SKM-1 treated with dmso at 0.1 percent for 144 hours (cell line): ENCODE measurements around the gene FSTL5.
"Not testable (repeated sequence)": the region's sequence is repeated elsewhere in the genome, so short reads cannot be mapped to it uniquely, and the experiment has no call there.

Experiments
- DNase-seq: peaks from one replicate; lab custom pipeline; 2025; ENCODE audit not compliant: unreplicated experiment; lab: John Stamatoyannopoulos, UW

The FSTL5 gene

DNA sequence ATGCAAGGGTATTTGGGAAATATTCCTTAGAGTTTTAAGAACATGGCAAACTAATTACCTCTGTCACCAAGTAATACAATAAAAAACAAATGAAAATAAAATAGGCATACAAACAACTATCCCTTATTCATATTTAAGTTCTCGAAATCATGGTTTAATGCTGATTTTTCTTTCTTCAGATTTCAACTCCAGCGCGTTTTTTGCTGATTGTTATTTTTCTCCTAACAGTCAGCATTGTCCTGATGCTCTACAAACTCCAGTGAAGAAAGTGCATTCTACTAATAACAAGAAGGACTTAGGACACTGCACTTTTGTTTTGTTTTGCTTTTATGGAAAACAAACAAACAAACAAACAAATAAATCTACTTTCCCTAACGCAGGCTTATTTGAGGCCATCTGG, 282.4 kb downstream of the FSTL5 start:
- DNase-seq, result no peak

- no peak for DNase-seq
Measured at GRCh38 chr4:161869511-161869910, 294.3 kb downstream of the FSTL5 start.

- DNase-seq, result no peak
Measured at GRCh38 chr4:161856711-161857326, 307.0 kb downstream of the FSTL5 start.

DNA sequence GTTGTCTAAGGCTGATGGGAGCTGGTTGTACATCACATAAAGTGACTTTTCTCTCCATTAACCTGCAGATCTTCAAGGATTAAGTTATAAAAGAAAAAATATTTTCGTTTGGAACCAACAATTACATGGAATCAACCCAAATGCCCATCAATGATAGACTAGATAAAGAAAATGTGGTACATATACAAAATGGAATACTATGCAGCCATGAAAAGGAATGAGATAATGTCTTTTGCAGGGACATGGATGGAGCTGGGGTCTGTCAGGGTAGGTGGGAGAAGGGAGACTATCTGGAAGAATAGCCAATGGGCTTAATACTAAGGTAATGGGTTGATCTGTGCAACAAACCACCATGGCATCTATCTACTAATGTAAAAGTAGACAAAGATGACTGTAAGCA, 313.2 kb downstream of the FSTL5 start:
- DNase-seq, result no peak

DNA sequence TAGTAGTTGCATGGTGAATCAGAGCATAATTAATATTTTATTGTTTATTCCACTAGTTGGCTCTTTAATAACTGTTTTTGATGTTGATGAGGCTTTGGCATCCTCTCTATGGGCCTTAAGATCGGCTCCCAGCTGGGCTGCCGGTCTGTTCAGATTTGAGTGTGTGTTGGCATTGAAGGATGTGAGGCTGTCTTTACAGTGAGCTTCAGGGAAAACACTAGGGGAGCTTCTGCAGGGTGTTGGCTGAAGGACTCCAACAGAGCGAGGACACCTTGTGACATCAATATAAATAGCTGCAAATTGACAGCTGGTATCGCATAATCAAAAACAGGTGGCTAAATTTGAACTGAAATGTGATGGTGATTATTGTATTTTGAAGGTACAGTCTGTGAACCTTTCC, 322.0 kb downstream of the FSTL5 start:
- no peak for DNase-seq

- DNase-seq, result no peak
Measured at GRCh38 chr4:161829591-161829990, 334.2 kb downstream of the FSTL5 start.

DNA sequence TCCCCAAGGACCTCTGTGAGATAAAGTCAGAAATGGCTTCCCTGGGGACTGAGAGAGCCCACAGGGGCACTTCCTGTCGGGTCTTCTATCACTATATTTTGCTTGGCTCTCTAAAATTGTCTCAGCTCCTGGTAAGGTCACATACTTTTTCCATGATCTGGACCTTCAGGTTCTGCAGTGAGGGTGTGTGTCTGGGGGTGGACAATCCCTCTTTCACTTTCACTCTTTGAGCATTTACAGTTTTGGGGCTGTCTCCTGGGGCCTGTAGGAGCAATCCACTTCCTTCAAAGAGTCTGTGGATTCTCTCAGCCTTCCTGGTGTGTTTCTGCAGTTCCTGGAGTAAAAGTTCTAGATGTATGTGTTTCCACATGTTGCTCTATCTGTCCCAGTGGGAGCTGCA, 335.7 kb downstream of the FSTL5 start:
- no peak for DNase-seq

DNA sequence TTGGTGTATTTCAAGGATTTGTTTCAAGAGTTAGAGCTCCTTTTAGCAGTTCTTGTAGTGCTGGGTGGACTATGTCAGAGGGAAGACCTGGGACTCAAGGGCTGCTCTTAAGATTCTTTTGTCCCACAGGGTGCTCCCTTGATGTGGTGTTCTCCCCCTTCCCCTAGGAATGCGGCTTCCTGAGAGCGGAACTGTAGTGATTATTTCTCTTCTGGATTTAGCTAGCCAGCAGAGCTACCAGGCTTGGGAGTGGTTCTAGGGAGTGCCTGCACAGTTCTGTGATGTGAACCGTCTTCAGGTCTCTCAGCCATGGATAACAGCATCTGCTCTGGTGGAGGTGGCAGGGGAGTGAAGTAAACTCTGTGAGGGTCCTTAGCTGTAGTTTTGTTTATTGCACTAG, 336.8 kb downstream of the FSTL5 start:
- DNase-seq, result no peak

DNA sequence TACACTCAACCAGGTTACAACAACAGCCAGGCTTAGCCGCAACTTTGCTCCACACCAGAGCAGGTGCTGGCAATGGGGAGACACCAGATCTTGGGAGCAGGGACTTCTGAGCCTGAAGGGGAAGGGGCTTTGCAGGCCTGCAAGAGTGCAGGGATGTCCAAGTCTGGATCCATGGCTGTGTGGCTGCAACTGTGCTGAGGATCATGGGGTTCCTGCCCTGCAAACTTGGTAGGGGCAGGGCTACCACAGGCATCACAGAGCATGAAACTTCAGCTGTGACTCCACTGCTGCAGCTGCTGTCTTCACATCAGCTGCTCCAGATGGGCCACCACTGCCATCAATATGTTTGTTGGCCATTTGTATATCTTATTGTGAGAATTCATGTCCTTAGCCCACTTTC, 340.4 kb downstream of the FSTL5 start:
- DNase-seq, result no peak

DNA sequence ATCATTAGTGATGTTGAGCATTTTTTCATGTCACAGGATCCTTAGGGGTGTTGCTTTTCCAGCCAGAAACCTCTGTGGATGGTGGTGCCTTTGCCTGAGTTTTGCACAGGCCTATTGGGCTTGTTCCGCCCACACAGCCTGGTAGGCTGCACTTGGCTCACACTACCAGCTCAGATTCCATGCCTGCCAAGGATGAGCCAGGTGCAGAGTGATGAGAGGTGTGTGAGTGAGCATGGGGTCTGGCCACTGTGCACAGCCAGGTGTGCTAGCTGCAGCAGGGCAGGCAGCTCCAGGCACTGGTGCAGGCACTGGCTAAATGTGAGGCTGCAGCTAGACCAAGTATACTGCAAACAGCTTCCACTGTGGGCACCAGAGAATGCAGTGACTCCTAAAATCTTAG, 341.6 kb downstream of the FSTL5 start:
- no peak for DNase-seq

GRCh38 chr4:161817914-161818313, 345.9 kb downstream of the FSTL5 start:
- no peak for DNase-seq

DNA sequence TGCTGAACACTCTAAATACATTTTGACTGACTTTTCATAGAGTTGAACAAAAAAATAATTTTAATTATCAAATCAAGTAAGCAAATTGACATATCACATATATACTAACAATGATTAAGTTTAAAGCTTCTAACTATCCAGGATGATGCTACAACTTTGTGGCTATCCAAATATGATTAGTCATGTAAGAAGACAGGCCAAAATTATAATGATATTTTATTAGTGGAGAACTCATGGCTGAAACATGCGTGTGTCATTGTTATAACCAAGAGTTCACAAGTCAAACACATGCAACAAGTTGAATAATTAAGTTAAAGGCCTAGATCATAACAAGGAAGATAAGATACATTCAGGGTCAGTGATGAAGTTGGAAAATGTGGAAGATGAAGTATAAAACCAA, 346.8 kb downstream of the FSTL5 start:
- no peak for DNase-seq

DNA sequence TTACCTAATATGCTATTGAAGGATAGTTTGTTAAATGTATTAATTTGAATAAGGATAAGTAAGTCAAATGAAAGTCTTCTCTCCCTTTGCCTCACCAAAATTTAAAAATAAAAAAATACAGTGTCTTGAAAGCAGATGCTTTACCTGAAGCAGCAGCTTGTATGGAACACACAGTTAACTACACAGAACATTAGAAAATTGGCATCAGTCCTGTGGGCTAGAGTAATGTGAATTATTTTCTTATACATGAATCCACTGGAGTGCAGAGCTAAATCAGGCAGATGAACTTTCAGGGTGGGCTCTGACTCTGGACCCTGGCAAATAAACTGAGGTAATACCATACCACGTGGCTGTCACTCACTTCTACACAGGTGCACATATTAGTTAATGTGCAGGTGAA, 348.0 kb downstream of the FSTL5 start:
- DNase-seq, result no peak

- no peak for DNase-seq
Measured at GRCh38 chr4:161813889-161814288, 349.9 kb downstream of the FSTL5 start.

GRCh38 chr4:161813389-161813788, 350.4 kb downstream of the FSTL5 start:
- DNase-seq, result no peak

GRCh38 chr4:161803171-161803570, 360.6 kb downstream of the FSTL5 start:
- no peak for DNase-seq

GRCh38 chr4:161799710-161800109, 364.1 kb downstream of the FSTL5 start:
- no peak for DNase-seq

DNA sequence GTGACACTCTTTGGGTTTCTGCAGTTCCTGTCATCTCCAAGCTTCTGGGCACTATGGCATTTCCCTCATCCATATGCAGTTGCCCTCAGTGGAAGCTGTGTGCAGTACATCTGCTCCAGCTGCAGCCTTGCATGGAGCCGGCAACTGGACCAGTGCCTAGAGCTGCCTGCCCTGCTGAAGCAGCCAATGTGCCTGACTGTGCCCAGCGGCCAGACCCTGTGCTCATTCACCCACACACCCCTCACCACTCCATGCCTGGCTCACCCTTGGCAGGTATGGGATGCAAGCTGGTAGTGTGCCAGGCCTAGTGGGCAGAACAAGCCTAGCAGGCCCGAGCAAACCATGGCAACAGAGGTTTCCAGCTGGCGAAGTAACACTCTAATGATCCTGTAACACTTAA, 370.8 kb downstream of the FSTL5 start:
- no peak for DNase-seq

- no peak for DNase-seq
Measured at GRCh38 chr4:161791796-161792556, 371.8 kb downstream of the FSTL5 start.

DNA sequence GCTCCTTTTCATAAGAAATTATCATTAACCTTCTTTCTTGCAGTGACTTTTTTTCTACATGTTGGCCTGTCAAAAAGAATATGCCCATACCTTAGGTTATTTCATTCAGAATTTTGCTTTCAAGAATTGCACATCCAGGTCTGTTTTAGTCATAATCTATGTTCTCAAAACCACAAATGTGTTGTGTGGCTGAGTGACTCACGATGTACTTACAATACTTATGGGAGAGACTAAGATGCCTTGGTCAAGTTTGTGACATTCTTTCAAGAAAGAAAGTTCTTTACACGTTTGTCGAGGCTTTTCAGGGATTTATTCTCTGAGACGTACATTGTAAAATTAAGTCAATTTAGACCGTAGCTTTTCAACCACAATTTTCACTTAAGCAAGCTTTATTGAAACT, 396.7 kb downstream of the FSTL5 start:
- DNase-seq, result no peak

DNA sequence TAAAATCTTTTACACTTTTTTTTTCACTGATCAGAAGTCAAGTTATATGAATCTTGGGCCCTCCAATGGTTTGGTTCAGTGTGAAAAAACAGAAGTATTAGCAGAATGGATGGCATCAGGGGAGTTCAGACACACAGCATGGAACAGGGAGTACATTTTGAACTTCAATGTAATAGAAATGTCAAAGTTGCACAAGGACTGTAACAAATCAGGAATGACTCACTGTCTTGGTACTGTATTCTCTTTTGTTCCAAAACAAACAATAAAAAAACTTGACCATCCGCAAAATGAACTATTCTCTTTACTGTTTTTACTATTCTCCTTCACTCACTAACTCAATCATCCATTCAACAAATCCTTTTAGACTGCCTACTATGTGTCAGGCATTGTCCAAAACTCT, 401.0 kb downstream of the FSTL5 start:
- no peak for DNase-seq

DNA sequence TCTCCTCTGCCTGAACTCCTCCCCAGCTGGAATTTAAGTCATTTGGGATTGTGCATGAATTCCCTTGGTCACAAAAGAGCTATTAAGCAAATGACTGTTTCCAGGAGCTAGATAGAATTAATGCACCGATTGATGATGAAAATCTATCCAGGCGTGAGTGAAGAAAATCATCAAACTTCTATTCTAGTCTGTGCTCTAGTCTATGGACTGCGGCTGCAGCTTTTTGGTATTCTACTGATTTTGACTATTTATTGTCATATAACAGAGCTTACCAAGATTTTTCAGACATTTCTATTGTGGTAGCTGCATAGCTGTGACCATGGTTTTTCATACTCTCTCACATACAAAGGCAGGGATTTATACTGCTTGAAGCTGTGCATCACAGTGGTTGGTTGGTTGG, 403.8 kb downstream of the FSTL5 start:
- DNase-seq, result no peak

GRCh38 chr4:161758412-161758811, 405.4 kb downstream of the FSTL5 start:
- DNase-seq, result not testable (repeated sequence)
